K562 (cell line): Measurements from ENCODE around the gene SLC30A9. TPM values are rescaled to one million over a fixed set of nuclear protein-coding genes. Genes with fewer than 3 reads are reported as not detected.

Experiments used
- ATAC-seq: fragments of 200-7000 bp; cut with Tn5 transposase; 3 replicates; pipeline ENCODE4 v1.9.1; 2020; ENCODE audit warnings: moderate library complexity
- BruUV-seq: library from RNA; stranded (reverse); fragments of 400-500 nt; replicated peaks from 2 replicates; lab custom pipeline; 2021; lab: Mats Ljungman, UMichigan
- CTCF ChIA-PET: fragments of 300-600 bp; formaldehyde crosslinking; extraction: SDS; loops from one replicate; lab custom pipeline; 2021; ENCODE audit warnings: low intra/inter-chr PET ratio; lab: Yijun Ruan, JAX
- POLR2A ChIA-PET: fragments of 300-600, 350-650 bp; sonication (Branson Sonifier 250); formaldehyde crosslinking; extraction: SDS; loops from one replicate; lab custom pipeline; 2021; ENCODE audit warnings: antibody characterized with exemption, inconsistent platforms; lab: Yijun Ruan, JAX
- DNase-seq, 4 experiments: peaks; one replicate each; pipeline versions ENCODE4 v3.0.0 to v3.0.0-alpha.2; 2011 to 2018; ENCODE audit warnings: low spot score in 3 of 4, mixed read lengths in 3 of 4; ENCODE audit errors: extremely low read depth in 1 of 4
- FAIRE-seq: peaks from 2 replicates; lab custom pipeline; 2011; peaks lifted over from hg19 to GRCh38; lab: Jason Lieb, UNC
- H2AFZ ChIP-seq: 2 replicates; pipeline ENCODE4 v1.6.0; 2011; ENCODE audit warnings: low read depth, low read length, control low read depth, inconsistent platforms
- H3K27ac ChIP-seq: fragments of 200-600 bp; 3 replicates; pipeline ENCODE4 v1.8.0; 2011; ENCODE audit warnings: low read depth, mild to moderate bottlenecking, control low read depth, inconsistent platforms, low read length, moderate library complexity, mixed read lengths; ENCODE audit errors: extremely low read depth
- H3K27me3 ChIP-seq, 2 experiments: fragments of 300-600 bp in 1 of 2; 2 replicates in 1 of 2; 3 replicates in 1 of 2; pipeline versions ENCODE4 v1.6.0 to v1.8.0; 2011; ENCODE audit warnings: inconsistent platforms in 2 of 2, low read length in 2 of 2, mild to moderate bottlenecking in 1 of 2, mixed read lengths in 1 of 2, moderate library complexity in 1 of 2; ENCODE audit not compliant: control insufficient read depth in 2 of 2, insufficient read depth in 2 of 2
- H3K36me3 ChIP-seq: fragments of 300-600 bp; 3 replicates; pipeline ENCODE4 v1.8.0; 2011; ENCODE audit warnings: mild to moderate bottlenecking, low read length, inconsistent platforms; ENCODE audit not compliant: control insufficient read depth, insufficient read depth
- H3K4me1 ChIP-seq, 2 experiments: fragments of 200-600 bp in 1 of 2; replicated peaks in 1 of 2; 2 replicates in 1 of 2; 3 replicates in 1 of 2; pipeline versions ENCODE4 v1.5.1 to v1.8.0; 2011; ENCODE audit warnings: inconsistent platforms in 2 of 2, low read length in 2 of 2, mild to moderate bottlenecking in 1 of 2, mixed read lengths in 1 of 2, moderate library complexity in 1 of 2; ENCODE audit not compliant: control insufficient read depth in 2 of 2, insufficient read depth in 2 of 2
- H3K4me2 ChIP-seq: 2 replicates; pipeline ENCODE4 v1.6.1; 2011; ENCODE audit warnings: low read length, control low read depth, inconsistent platforms, mixed read lengths; ENCODE audit not compliant: insufficient read depth
- H3K4me3 ChIP-seq: fragments of 200-600 bp; sonication (generic), shearing (Covaris generic); 2 replicates; pipeline ENCODE4 v1.5.1; 2016; ENCODE audit warnings: control low read depth, inconsistent platforms
- H3K79me2 ChIP-seq: fragments of 200-600 bp; 3 replicates; pipeline ENCODE4 v1.8.0; 2011; ENCODE audit warnings: low read length, inconsistent platforms; ENCODE audit not compliant: control insufficient read depth, insufficient read depth
- H3K9ac ChIP-seq, 2 experiments: 2 replicates each; pipeline versions ENCODE4 v1.6.0 to v1.6.1; 2011; ENCODE audit warnings: low read depth in 2 of 2, low read length in 2 of 2, control low read depth in 1 of 2, inconsistent platforms in 1 of 2, mild to moderate bottlenecking in 1 of 2, mixed read lengths in 1 of 2; ENCODE audit not compliant: insufficient read depth in 1 of 2
- H3K9me1 ChIP-seq: one replicate; pipeline ENCODE4 v1.6.0; 2011; ENCODE audit warnings: inconsistent platforms, mild to moderate bottlenecking, low read length, moderate library complexity; ENCODE audit not compliant: control insufficient read depth, insufficient read depth
- H3K9me3 ChIP-seq: replicated peaks from 2 replicates; pipeline ENCODE4 v1.5.1; 2011; ENCODE audit warnings: low read depth, low read length, inconsistent platforms; ENCODE audit not compliant: control insufficient read depth, insufficient read depth
- H4K20me1 ChIP-seq: replicated peaks from 2 replicates; pipeline ENCODE4 v1.6.1; 2011; ENCODE audit warnings: low read length, inconsistent platforms, mixed read lengths; ENCODE audit not compliant: control insufficient read depth, insufficient read depth
- CREBBP ChIP-seq: IDR thresholded peaks from one replicate; pipeline ENCODE4 v1.6.1; 2012; ENCODE audit warnings: low read depth, mild to moderate bottlenecking, control low read depth, inconsistent platforms, low read length
- FOXA1 ChIP-seq: fragments of 450-650 bp; IDR thresholded peaks from 2 replicates; pipeline ENCODE4 v1.6.1; 2016; ENCODE audit warnings: mild to moderate bottlenecking, borderline replicate concordance
- MAFK ChIP-seq: IDR thresholded peaks from 2 replicates; pipeline ENCODE4 v1.6.1; 2011; ENCODE audit warnings: low read length, improper control_type of control experiment
- MXI1 ChIP-seq: IDR thresholded peaks from 2 replicates; pipeline ENCODE4 v1.6.1; 2011; ENCODE audit warnings: low read depth, mild to moderate bottlenecking, improper control_type of control experiment, low read length
- NFE2 ChIP-seq: IDR thresholded peaks from 2 replicates; pipeline ENCODE4 v1.6.1; 2014; ENCODE audit warnings: antibody characterized with exemption, low read depth
- NR0B1 ChIP-seq: fragments of 450-650 bp; IDR thresholded peaks from one replicate; pipeline ENCODE4 v1.6.1; 2018; ENCODE audit warnings: mild to moderate bottlenecking, moderate library complexity; ENCODE audit not compliant: partially characterized antibody
- NR2C1 ChIP-seq, 2 experiments: fragments of 450-650 bp; IDR thresholded peaks; 2 replicates each; pipeline ENCODE4 v1.6.1; 2017; ENCODE audit warnings: mild to moderate bottlenecking in 2 of 2, antibody characterized with exemption in 1 of 2, inconsistent platforms in 1 of 2, missing compliant biosample characterization in 1 of 2, missing genetic modification characterization in 1 of 2
- RBM14 ChIP-seq: fragments of 200-400 bp; formaldehyde crosslinking; IDR thresholded peaks from 2 replicates; pipeline ENCODE4 v1.6.1; 2018; ENCODE audit warnings: low read depth, mild to moderate bottlenecking, low read length, moderate library complexity, borderline replicate concordance; ENCODE audit not compliant: insufficient read depth
- SMARCE1 ChIP-seq: fragments of 450-650 bp; IDR thresholded peaks from 2 replicates; pipeline ENCODE4 v1.7.1; 2016; ENCODE audit warnings: mild to moderate bottlenecking
- TAF9B ChIP-seq: fragments of 450-650 bp; IDR thresholded peaks from 2 replicates; pipeline ENCODE4 v1.6.1; 2018; ENCODE audit warnings: mild to moderate bottlenecking; ENCODE audit not compliant: partially characterized antibody
- TRIM24 ChIP-seq, 2 experiments: fragments of 450-650 bp; IDR thresholded peaks; 2 replicates each; pipeline ENCODE4 v1.6.1; 2016
- ZNF12 ChIP-seq: sonication (generic); formaldehyde crosslinking; IDR thresholded peaks from 2 replicates; pipeline ENCODE4 v1.4.0; 2020; ENCODE audit warnings: mild to moderate bottlenecking, missing genetic modification reagents
- ZNF280A ChIP-seq: fragments of 450-650 bp; IDR thresholded peaks from 2 replicates; pipeline ENCODE4 v1.6.1; 2018; ENCODE audit warnings: mild to moderate bottlenecking, low read depth; ENCODE audit not compliant: partially characterized antibody
- ZNF507 ChIP-seq: conservative IDR thresholded peaks from 2 replicates; pipeline ENCODE4 v1.6.1; 2017; ENCODE audit warnings: missing genetic modification characterization, missing compliant biosample characterization
- ZNF830 ChIP-seq: fragments of 250-450 bp; sonication (Bioruptor Pico); IDR thresholded peaks from 2 replicates; pipeline ENCODE4 v1.5.0; 2021; ENCODE audit warnings: mild to moderate bottlenecking
- WGBS: fragments of 100-300 bp; shearing (Covaris generic); methylation state at CpG from one replicate; pipeline ENCODE4 v1.1.6; 2016; ENCODE audit warnings: low coverage, mixed read lengths; ENCODE audit not compliant: insufficient coverage; ENCODE audit errors: missing lambda C conversion rate; 5-methylcytosine and 5-hydroxymethylcytosine counted together
- in situ Hi-C: fragments of 300-500 bp; cut with MboI; formaldehyde crosslinking; loops from 4 replicates; pipeline ENCODE4 v1.15.0; 2018; ENCODE audit warnings: inconsistent platforms, mixed read lengths
- intact Hi-C: fragments of 100-400 bp; cut with micrococcal nuclease; formaldehyde crosslinking; loops from 2 replicates; pipeline ENCODE4 v1.14.2; 2022
- polyA plus RNA-seq, 8 experiments: library from polyadenylated mRNA; depleted of rRNA in 4 of 8; stranded (reverse) in 5 of 8; unstranded in 3 of 8; fragments of >200 nt; fragmentation: Nextera tagmentation in 2 of 8; fragmentation: Illumina TruSeq in 1 of 8; extraction: Ambion mirVana in 2 of 8; extraction: Trizol in 1 of 8; gene quantifications; 2 replicates each; pipeline versions ENCODE4 v1.2.1 to v1.2.3, GENCODE V29; 2011 to 2014; ENCODE audit warnings: inconsistent platforms in 1 of 8, missing spikeins in 1 of 8
- total RNA-seq, 7 experiments: library from RNA; depleted of rRNA in 6 of 7; stranded (reverse); fragments of >200 nt in 6 of 7; fragmentation: Illumina TruSeq in 2 of 7; extraction: Trizol in 2 of 7; gene quantifications; 2 replicates each; pipeline versions ENCODE4 v1.2.1 to v1.2.3, GENCODE V29; 2011 to 2021; ENCODE audit warnings: low replicate concordance in 1 of 7

Gene SLC30A9
- total and polyA plus RNA-seq, 9 of the 15 experiments (the other 6 are each of a cell fraction or from before 2014, with no cell fraction given), result 14.7 to 73.5 (median 51.6) TPM

GRCh38 chr4:42112846-42113245, 122.5 kb downstream of the SLC30A9 start:
- H4K20me1 ChIP-seq, result no peaks in the 10 kb centered on the region
- POLR2A ChIA-PET, result interaction anchor here (0.6 kb wide), 1 partner anchor 83 kb away, joined by 3 read pairs; no protein-coding TSS in a partner anchor

More at GRCh38 chr4:42112846-42113245, 122.5 kb downstream of the SLC30A9 start:
- WGBS, result 0% methylated on average over 3 of the region's 3 CpGs
- DNase-seq (no peak), FAIRE-seq (no peak), ATAC-seq (no peak)
- no peak overlapping the region for H3K27ac ChIP-seq
- H3K4me3 ChIP-seq, result no peak overlapping the region
- in situ Hi-C loops, result no loop called here
- no peaks in the 10 kb centered on the region for H3K4me1 ChIP-seq
- CTCF ChIA-PET, result no interaction called here
- H3K9me3 ChIP-seq, result no peaks in the 10 kb centered on the region
- TF ChIP-seq SMARCE1, result no peak
- TF ChIP-seq RBM14, result no peak
- TF ChIP-seq ZNF830, result no peak
- TF ChIP-seq ZNF507 (tag), result no peak
- TF ChIP-seq TRIM24 (IDR thresholded peaks at IDR 0.05), result no peak
- no peak for TF ChIP-seq ZNF280A
- TF ChIP-seq TAF9B, result no peak
- TF ChIP-seq MAFK, result no peak
- TF ChIP-seq NR0B1, result no peak
- no peak for TF ChIP-seq FOXA1
- no peak for TF ChIP-seq CREBBP
- no peak for TF ChIP-seq NR2C1 (IDR thresholded peaks at IDR 0.05)
- TF ChIP-seq NR2C1 (tag; IDR thresholded peaks at IDR 0.05), result no peak
- no peak for TF ChIP-seq MXI1
- no peak for TF ChIP-seq NFE2
- no peak for TF ChIP-seq ZNF12
- intact Hi-C loops, result no loop called here
- no peaks in the 10 kb centered on the region for H3K79me2 ChIP-seq
- H2AFZ ChIP-seq, result no peak overlapping the region
- BruUV-seq, result no TSS peak
- no peaks in the 10 kb centered on the region for H3K36me3 ChIP-seq
- H3K27me3 ChIP-seq, result peaks cover 3 to 17% of the 10 kb centered on the region in 2 experiments; a peak in 4 of 5 replicates
- no peak overlapping the region for H3K9ac ChIP-seq
- no peak overlapping the region for H3K4me2 ChIP-seq
- no peaks in the 10 kb centered on the region for H3K9me1 ChIP-seq
